Right atrium auricular region (tissue), 2 donors: ENCODE results near the gene UPK1A. TPM values are rescaled to one million over a fixed set of nuclear protein-coding genes. Genes with fewer than 3 reads are reported as not detected.

ENCODE experiments used
- DNase-seq: peaks from one replicate; pipeline ENCODE4 v3.0.0-alpha.2; 2019; ENCODE audit warnings: low spot score
- H3K27ac ChIP-seq, 2 donors: fragments of 200-600 bp; sonication (generic); 1 replicate in 1 of 2; 2 replicates in 1 of 2; pipeline ENCODE4 v1.5.1; 2016 to 2019
- H3K27me3 ChIP-seq, 2 donors: fragments of 200-600 bp; sonication (generic); one replicate each; pipeline versions ENCODE4 v1.5.1 to v1.6.0; 2017 to 2019
- H3K36me3 ChIP-seq: fragments of 200-600 bp; sonication (generic); one replicate; pipeline ENCODE4 v1.5.1; 2016
- H3K4me1 ChIP-seq, 2 donors: fragments of 200-600 bp; sonication (generic); one replicate each; pipeline versions ENCODE4 v1.5.1 to v1.6.0; 2017 to 2019
- H3K4me3 ChIP-seq, 2 donors: fragments of 200-600 bp; sonication (generic); 1 replicate in 1 of 2; 2 replicates in 1 of 2; pipeline ENCODE4 v1.5.1; 2017 to 2019; ENCODE audit warnings: mild to moderate bottlenecking in 1 of 2, moderate library complexity in 1 of 2
- H3K9me3 ChIP-seq, 2 donors: fragments of 200-600 bp; sonication (generic); one replicate each; pipeline ENCODE4 v1.5.1; 2019
- total RNA-seq, 2 donors: library from RNA; depleted of rRNA; stranded (reverse); fragments of >200 nt; gene quantifications; one replicate each; pipeline ENCODE4 v1.1.0, GENCODE V29; 2016
- TF ChIP-seq, protein P1 (sequence below), 2 donors: fragments of 200-600 bp; sonication (generic); IDR thresholded peaks; one replicate each; pipeline ENCODE4 v1.5.1; 2019; ENCODE audit warnings: antibody characterized with exemption in 2 of 2

The UPK1A gene
- total RNA-seq, 2 donors from 2014 or later, result not detected

DNA sequence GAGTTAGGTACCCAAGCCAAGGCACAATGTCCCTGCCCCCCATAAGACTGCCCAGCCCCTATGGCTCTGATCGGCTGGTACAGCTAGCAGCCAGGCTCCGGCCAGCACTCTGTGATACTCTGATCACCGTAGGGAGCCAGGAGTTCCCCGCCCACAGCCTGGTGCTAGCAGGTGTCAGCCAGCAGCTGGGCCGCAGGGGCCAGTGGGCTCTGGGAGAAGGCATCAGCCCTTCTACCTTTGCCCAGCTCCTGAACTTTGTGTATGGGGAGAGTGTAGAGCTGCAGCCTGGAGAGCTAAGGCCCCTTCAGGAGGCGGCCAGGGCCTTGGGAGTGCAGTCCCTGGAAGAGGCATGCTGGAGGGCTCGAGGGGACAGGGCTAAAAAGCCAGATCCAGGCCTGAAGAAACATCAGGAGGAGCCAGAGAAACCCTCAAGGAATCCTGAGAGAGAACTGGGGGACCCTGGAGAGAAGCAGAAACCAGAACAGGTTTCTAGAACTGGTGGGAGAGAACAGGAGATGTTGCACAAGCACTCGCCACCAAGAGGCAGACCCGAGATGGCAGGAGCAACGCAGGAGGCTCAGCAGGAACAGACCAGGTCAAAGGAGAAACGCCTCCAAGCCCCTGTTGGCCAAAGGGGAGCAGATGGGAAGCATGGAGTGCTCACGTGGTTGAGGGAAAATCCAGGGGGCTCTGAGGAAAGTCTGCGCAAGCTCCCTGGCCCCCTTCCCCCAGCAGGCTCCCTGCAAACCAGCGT is 48.5 kb downstream of the UPK1A start:
- H3K4me3 ChIP-seq, result no peak overlapping the region
- TF ChIP-seq, protein P1, sequence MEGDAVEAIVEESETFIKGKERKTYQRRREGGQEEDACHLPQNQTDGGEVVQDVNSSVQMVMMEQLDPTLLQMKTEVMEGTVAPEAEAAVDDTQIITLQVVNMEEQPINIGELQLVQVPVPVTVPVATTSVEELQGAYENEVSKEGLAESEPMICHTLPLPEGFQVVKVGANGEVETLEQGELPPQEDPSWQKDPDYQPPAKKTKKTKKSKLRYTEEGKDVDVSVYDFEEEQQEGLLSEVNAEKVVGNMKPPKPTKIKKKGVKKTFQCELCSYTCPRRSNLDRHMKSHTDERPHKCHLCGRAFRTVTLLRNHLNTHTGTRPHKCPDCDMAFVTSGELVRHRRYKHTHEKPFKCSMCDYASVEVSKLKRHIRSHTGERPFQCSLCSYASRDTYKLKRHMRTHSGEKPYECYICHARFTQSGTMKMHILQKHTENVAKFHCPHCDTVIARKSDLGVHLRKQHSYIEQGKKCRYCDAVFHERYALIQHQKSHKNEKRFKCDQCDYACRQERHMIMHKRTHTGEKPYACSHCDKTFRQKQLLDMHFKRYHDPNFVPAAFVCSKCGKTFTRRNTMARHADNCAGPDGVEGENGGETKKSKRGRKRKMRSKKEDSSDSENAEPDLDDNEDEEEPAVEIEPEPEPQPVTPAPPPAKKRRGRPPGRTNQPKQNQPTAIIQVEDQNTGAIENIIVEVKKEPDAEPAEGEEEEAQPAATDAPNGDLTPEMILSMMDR (IDR thresholded peaks at IDR 0.05), result no peak

DNA sequence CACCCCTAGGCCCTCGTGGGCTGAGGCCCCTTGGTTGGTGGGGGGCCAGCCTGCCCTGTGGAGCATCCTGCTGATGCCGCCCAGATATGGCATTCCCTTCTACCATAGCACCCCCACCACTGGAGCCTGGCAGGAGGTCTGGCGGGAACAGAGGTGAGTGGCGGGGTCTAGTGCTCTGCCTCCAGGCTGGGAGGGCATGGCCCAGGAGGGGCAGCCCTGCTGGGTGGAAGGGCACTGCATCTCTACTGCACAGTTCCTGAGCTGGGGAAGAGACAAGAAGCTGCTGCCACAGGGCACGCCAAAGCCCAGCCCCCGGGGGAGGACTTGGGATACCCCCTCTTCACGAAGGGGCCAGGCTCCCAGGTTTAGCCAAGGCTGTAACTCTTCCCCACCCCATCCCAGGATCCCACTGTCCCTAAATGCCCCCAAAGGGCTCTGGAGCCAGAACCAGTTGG is 49.1 kb downstream of the UPK1A start:
- no peak for DNase-seq
- H3K27ac ChIP-seq, result no peak overlapping the region
- TF ChIP-seq, protein P1 (IDR thresholded peaks at IDR 0.05), result no peak

More for the DNA sequence above, 48.5 kb downstream of the UPK1A start:
- DNase-seq, result no peak
- H3K9me3 ChIP-seq, result no peaks in the 10 kb centered on the region
- H3K4me1 ChIP-seq, result peaks cover 0 to 26% of the 10 kb centered on the region in 2 donors
- peaks cover 2% of the 10 kb centered on the region for H3K36me3 ChIP-seq
- H3K27ac ChIP-seq, result no peak overlapping the region
- H3K27me3 ChIP-seq, result no peaks in the 10 kb centered on the region

DNA sequence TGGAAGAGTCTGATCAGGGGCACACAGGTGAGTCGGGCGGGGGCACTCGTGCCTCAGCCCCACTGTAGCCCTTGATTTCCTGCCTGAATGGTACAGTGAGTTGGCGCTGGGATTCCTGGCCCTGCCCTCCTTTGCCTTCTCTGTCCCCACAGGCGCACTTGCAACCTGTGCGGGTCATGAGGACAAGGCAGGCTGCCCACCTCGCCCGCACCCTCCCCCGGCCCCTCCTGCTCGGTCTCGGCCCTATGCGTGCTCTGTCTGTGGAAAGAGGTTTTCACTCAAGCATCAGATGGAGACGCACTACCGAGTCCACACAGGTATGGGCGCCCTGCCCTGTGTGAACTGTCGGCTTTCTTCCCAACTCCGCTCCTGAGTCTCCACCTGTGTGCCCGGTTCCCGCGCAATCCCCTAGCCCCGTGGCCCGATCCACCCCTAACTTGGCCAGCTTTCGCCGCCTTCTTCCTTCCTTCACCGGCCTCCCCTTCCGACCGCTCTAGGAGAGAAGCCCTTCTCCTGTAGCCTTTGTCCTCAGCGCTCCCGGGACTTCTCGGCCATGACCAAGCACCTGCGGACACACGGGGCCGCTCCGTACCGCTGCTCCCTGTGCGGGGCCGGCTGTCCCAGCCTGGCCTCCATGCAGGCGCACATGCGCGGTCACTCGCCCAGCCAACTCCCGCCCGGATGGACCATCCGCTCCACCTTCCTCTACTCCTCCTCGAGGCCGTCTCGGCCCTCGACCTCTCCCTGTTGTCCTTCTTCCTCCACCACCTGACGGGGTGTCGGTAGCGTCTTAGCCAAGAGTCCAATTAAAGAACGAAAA is 49.9 kb downstream of the UPK1A start:
- H3K27me3 ChIP-seq, result no peaks in the 10 kb centered on the region
- H3K4me1 ChIP-seq, result peaks cover 0 to 30% of the 10 kb centered on the region in 2 donors
- H3K9me3 ChIP-seq, result no peaks in the 10 kb centered on the region
- peak overlapping the region; percentile 87 to 93 for H3K27ac ChIP-seq
- peak overlapping the region; percentile 73 to 77 for H3K4me3 ChIP-seq
- H3K36me3 ChIP-seq, result peaks cover 13% of the 10 kb centered on the region
- peak; percentile 69 for DNase-seq
- TF ChIP-seq, protein P1 (IDR thresholded peaks at IDR 0.05), result no peak

More for the DNA sequence above, 49.1 kb downstream of the UPK1A start:
- Histone ChIP-seq H3K4me1 (peaks cover 0 to 30% of the 10 kb centered on the region in 2 donors), H3K9me3 (no peaks in the 10 kb centered on the region), H3K36me3 (peaks cover 7% of the 10 kb centered on the region), H3K27me3 (no peaks in the 10 kb centered on the region), H3K4me3 (no peak overlapping the region)

DNA sequence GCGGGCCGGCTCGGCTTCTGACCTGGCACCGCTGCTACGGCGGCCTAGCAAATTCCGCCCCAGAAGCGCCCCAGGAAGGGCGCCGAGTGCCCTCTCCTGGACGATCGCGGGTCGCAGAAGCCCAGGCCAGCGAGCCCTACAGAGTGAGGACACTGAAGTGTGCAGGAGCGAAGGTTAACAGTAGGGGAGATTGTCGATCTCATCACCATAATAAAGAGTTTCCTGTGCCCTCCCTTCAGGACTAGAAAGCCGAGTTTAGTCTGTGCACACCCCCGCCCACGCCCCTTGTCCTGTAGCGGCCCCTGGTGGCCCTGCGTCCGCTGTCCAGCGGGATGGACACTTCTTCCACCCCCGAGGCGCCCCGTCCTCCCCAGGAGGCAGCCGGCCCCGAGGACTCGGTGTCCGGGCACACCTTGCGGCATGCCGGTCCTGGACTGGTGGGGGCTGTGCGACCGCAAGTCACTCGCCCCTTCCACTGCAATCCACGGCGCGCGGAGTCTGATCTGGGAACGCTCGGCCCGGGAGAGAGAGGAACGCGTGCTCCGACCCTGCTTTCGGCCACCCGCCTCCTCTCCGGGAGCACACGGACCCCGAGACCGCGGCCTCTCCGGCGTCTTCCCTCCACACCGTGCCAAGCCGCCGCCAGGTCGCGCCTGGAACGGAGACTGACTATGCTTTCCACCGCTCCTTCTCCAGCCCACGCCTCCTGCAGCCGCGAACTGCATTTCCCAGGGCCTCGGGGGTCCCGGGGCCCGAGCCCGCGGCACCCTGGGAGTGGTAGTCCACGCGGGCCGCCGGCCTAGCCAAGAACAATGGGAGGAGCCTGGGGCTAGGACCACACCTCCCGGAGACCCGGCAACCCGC is 50.7 kb downstream of the UPK1A start:
- DNase-seq, result peak; percentile 94
- peak overlapping the region; percentile 73 to 77 for H3K4me3 ChIP-seq
- peak overlapping the region; percentile 87 to 93 for H3K27ac ChIP-seq
- H3K4me1 ChIP-seq, result peaks cover 0 to 30% of the 10 kb centered on the region in 2 donors
- H3K9me3 ChIP-seq, result no peaks in the 10 kb centered on the region
- TF ChIP-seq, protein P1 (IDR thresholded peaks at IDR 0.05), result peak; percentile 86 to 94
- no peaks in the 10 kb centered on the region for H3K27me3 ChIP-seq
- H3K36me3 ChIP-seq, result peaks cover 20% of the 10 kb centered on the region

DNA sequence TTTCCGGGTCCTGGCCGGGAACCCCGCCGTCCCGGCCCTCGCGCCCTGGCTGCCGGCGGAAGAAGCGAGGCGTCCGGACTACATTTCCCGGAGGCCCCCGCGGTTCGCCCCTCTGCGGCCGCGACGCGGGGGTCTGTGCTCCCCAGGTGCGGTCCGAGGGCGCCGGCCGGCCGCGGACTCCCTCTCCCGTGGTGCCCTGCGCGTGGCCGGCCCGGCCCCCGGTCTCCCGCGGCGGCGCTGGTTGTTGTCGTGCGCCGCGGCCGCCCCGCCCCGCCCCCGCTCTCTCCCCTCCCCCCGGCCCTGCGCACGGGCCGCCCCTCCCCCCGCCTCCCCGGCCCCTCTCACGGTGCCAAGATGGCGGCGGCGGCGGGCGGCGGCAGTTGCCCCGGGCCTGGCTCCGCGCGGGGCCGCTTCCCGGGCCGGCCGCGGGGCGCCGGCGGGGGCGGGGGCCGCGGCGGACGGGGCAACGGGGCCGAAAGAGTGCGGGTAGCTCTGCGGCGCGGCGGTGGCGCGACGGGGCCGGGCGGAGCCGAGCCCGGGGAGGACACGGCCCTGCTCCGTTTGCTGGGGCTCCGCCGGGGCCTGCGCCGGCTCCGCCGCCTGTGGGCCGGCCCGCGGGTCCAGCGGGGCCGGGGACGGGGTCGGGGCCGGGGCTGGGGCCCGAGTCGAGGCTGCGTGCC is 51.5 kb downstream of the UPK1A start, which contains the start of gene KMT2B:
Gene KMT2B (plus strand): TSS at position 339 of the 680 bp plus-strand sequence. CDS start 16 bp downstream, at position 355.
- Histone ChIP-seq H3K4me1 (peaks cover 0 to 30% of the 10 kb centered on the region in 2 donors), H3K36me3 (peaks cover 27% of the 10 kb centered on the region)
- TF ChIP-seq, protein P1 (IDR thresholded peaks at IDR 0.05), result no peak

More for the DNA sequence above, 51.5 kb downstream of the UPK1A start, which contains the start of gene KMT2B:
- Histone ChIP-seq H3K27me3 (no peaks in the 10 kb centered on the region), H3K27ac (peak within 1 kb of the TSS; percentile 87 to 93), H3K9me3 (no peaks in the 10 kb centered on the region), H3K4me3 (peak within 1 kb of the TSS; percentile 73 to 88)
- no peak for DNase-seq
